Measurements from ENCODE around the gene LRMDA. TPM values are rescaled to one million over a fixed set of nuclear protein-coding genes. Genes with fewer than 3 reads are reported as not detected.

LRMDA gene
- total RNA-seq, 4 donors from 2014 or later: 9.8 to 18.6 (median 15.8) TPM

- DNase-seq (ENCODE audit: low spot score in 2 of 2): no peak
- H3K27ac ChIP-seq: peak overlapping the region; percentile 34 to 73 (median 56)
Measured at GRCh38 chr10:75754096-75754831, 322.8 kb downstream of the LRMDA start.

GRCh38 chr10:75755528-75755927 lies 324.1 kb downstream of the LRMDA start:
- TF ChIP-seq POLR2A (IDR thresholded peaks at IDR 0.05) (no peak), CTCF (IDR thresholded peaks at IDR 0.05) (no peak), EP300 (IDR thresholded peaks at IDR 0.05) (no peak)
- Histone ChIP-seq H3K27ac (peak overlapping the region in 1 of 4 donors; percentile 32), H3K27me3 (no peaks in the 10 kb centered on the region), H3K36me3 (no peaks in the 10 kb centered on the region), H3K9me3 (no peaks in the 10 kb centered on the region), H3K4me3 (no peak overlapping the region), H3K4me1 (peaks cover 0 to 27% (median 9%) of the 10 kb centered on the region in 4 donors)
- 90 to 93% methylated on average over 6 of the region's 6 CpGs for WGBS, 2 donors
- no peak for DNase-seq (ENCODE audit: low spot score in 2 of 2)

More at GRCh38 chr10:75754096-75754831, 322.8 kb downstream of the LRMDA start:
- no peaks in the 10 kb centered on the region for H3K27me3 ChIP-seq
- peaks cover 0 to 27% (median 9%) of the 10 kb centered on the region in 4 donors for H3K4me1 ChIP-seq
- H3K9me3 ChIP-seq: no peaks in the 10 kb centered on the region
- no peaks in the 10 kb centered on the region for H3K36me3 ChIP-seq
- no peak overlapping the region for H3K4me3 ChIP-seq
- TF ChIP-seq EP300 (IDR thresholded peaks at IDR 0.05) (peak in 1 of 2 donors; percentile 10), POLR2A (IDR thresholded peaks at IDR 0.05) (no peak)
- 17 to 27% methylated on average over 6 of the region's 6 CpGs for WGBS, 2 donors

- Histone ChIP-seq H3K9me3 (no peaks in the 10 kb centered on the region), H3K27me3 (no peaks in the 10 kb centered on the region), H3K27ac (no peak overlapping the region), H3K4me1 (peaks cover 0 to 14% (median 2%) of the 10 kb centered on the region in 4 donors), H3K4me3 (no peak overlapping the region), H3K36me3 (no peaks in the 10 kb centered on the region)
- 91 to 95% methylated on average over 2 of the region's 2 CpGs for WGBS, 2 donors
- no peak for TF ChIP-seq POLR2A (IDR thresholded peaks at IDR 0.05)
- no peak for TF ChIP-seq CTCF (IDR thresholded peaks at IDR 0.05)
- TF ChIP-seq EP300 (IDR thresholded peaks at IDR 0.05): no peak
- DNase-seq (ENCODE audit: low spot score in 2 of 2): no peak
Measured at GRCh38 chr10:75761289-75761688, 329.9 kb downstream of the LRMDA start.

GRCh38 chr10:75762431-75762802 lies 331.0 kb downstream of the LRMDA start:
- WGBS, 2 donors: 95 to 97% methylated on average over 2 of the region's 2 CpGs
- Histone ChIP-seq H3K9me3 (no peaks in the 10 kb centered on the region), H3K27ac (no peak overlapping the region), H3K4me1 (peaks cover 0 to 14% (median 2%) of the 10 kb centered on the region in 4 donors), H3K4me3 (no peak overlapping the region), H3K36me3 (no peaks in the 10 kb centered on the region), H3K27me3 (no peaks in the 10 kb centered on the region)
- TF ChIP-seq CTCF (IDR thresholded peaks at IDR 0.05): no peak
- TF ChIP-seq EP300 (IDR thresholded peaks at IDR 0.05): no peak
- TF ChIP-seq POLR2A (IDR thresholded peaks at IDR 0.05): no peak
- DNase-seq (ENCODE audit: low spot score in 2 of 2): no peak

- no peaks in the 10 kb centered on the region for H3K36me3 ChIP-seq
- DNase-seq (ENCODE audit: low spot score in 2 of 2): no peak
- WGBS, 2 donors: 96 to 97% methylated on average over 3 of the region's 3 CpGs
- no peaks in the 10 kb centered on the region for H3K9me3 ChIP-seq
- no peak overlapping the region for H3K4me3 ChIP-seq
- TF ChIP-seq CTCF (IDR thresholded peaks at IDR 0.05) (no peak), POLR2A (IDR thresholded peaks at IDR 0.05) (no peak), EP300 (IDR thresholded peaks at IDR 0.05) (no peak)
- H3K4me1 ChIP-seq: peaks cover 0 to 14% (median 2%) of the 10 kb centered on the region in 4 donors
- no peak overlapping the region for H3K27ac ChIP-seq
- no peaks in the 10 kb centered on the region for H3K27me3 ChIP-seq
Measured at GRCh38 chr10:75763652-75764051, 332.2 kb downstream of the LRMDA start.

Data from tibial nerve (tissue), 4 donors.